Breast epithelium (tissue), 4 donors: ENCODE results near the gene MID1IP1. TPM values are rescaled to one million over a fixed set of nuclear protein-coding genes. Genes with fewer than 3 reads are reported as not detected.

Experiments used
- DNase-seq, 2 donors: peaks; one replicate each; pipeline ENCODE4 v3.0.0-alpha.2; 2019; ENCODE audit warnings: low spot score in 2 of 2
- H3K27ac ChIP-seq, 2 donors: fragments of 200-600 bp; sonication (generic) in 1 of 2; one replicate each; pipeline ENCODE4 v1.5.1; 2016 to 2019; ENCODE audit warnings: mild to moderate bottlenecking in 1 of 2
- H3K27me3 ChIP-seq, 2 donors: fragments of 200-600 bp; sonication (generic) in 1 of 2; one replicate each; pipeline versions ENCODE4 v1.5.1 to v1.6.0; 2017 to 2019; ENCODE audit warnings: control low read depth in 1 of 2, mild to moderate bottlenecking in 1 of 2
- H3K36me3 ChIP-seq: fragments of 200-600 bp; one replicate; pipeline ENCODE4 v1.5.1; 2019
- H3K4me1 ChIP-seq, 2 donors: fragments of 200-600 bp; sonication (generic); one replicate each; pipeline ENCODE4 v1.5.1; 2016 to 2019; ENCODE audit warnings: control low read depth in 1 of 2
- H3K4me3 ChIP-seq, 3 donors: fragments of 200-600 bp; sonication (generic); 1 replicate in 2 of 3; 2 replicates in 1 of 3; pipeline ENCODE4 v1.5.1; 2016 to 2019; ENCODE audit warnings: mild to moderate bottlenecking in 3 of 3, moderate library complexity in 2 of 3
- H3K9me3 ChIP-seq, 2 donors: fragments of 200-600 bp; sonication (generic) in 1 of 2; one replicate each; pipeline ENCODE4 v1.5.1; 2016 to 2019; ENCODE audit warnings: control low read depth in 1 of 2
- POLR2A ChIP-seq: fragments of 450-650 bp; IDR thresholded peaks from one replicate; pipeline ENCODE4 v1.6.1; 2016; ENCODE audit warnings: antibody characterized with exemption, mild to moderate bottlenecking, moderate library complexity
- POLR2AphosphoS5 ChIP-seq, 3 donors: sonication (generic); formaldehyde crosslinking; IDR thresholded peaks; one replicate each; pipeline ENCODE4 v1.6.1; 2017; ENCODE audit warnings: antibody characterized with exemption in 3 of 3
- intact Hi-C: fragments of 100-400 bp; cut with DNase I; formaldehyde crosslinking; loops from one replicate; pipeline ENCODE4 v1.15.1; 2023; ENCODE audit warnings: low total_unique reads
- total RNA-seq, 3 donors: library from RNA; depleted of rRNA; stranded (reverse); fragments of >200 nt; gene quantifications; one replicate each; pipeline ENCODE4 v1.1.0, GENCODE V29; 2016
- TF ChIP-seq, protein P1 (sequence below), 3 donors: fragments of 450-650 bp; IDR thresholded peaks; one replicate each; pipeline ENCODE4 v1.5.1; 2016 to 2017; ENCODE audit warnings: antibody characterized with exemption in 3 of 3, mild to moderate bottlenecking in 3 of 3, moderate library complexity in 3 of 3

MID1IP1 gene
- total RNA-seq, 3 donors from 2014 or later: 21.7 to 103 (median 33.4) TPM

DNA sequence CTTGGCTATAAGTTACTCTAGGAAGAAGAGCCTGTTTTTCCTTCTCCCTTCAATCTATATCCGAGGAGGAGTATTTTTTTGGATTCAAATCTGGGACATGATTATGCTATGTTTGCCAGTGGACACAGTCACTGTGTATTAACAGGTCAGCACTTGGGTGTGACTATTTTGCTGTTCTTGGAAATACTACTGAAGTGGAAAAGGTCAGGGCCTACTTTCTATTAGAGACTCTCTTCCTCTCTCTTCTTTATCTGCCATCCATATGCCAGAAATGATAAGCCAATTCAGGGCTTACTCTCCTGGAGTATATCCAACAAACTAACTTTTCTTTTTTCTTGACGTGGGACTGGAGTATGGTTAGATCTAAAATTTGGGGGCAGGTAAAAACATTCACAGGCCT is 40.5 kb downstream of the MID1IP1 start:
- Histone ChIP-seq H3K27ac (no peak overlapping the region), H3K27me3 (peaks cover 0 to 25% of the 10 kb centered on the region in 2 donors), H3K4me1 (no peaks in the 10 kb centered on the region), H3K36me3 (no peaks in the 10 kb centered on the region), H3K4me3 (no peak overlapping the region), H3K9me3 (no peaks in the 10 kb centered on the region)
- intact Hi-C loops: no loop called here
- no peak for DNase-seq
- TF ChIP-seq, protein P1, sequence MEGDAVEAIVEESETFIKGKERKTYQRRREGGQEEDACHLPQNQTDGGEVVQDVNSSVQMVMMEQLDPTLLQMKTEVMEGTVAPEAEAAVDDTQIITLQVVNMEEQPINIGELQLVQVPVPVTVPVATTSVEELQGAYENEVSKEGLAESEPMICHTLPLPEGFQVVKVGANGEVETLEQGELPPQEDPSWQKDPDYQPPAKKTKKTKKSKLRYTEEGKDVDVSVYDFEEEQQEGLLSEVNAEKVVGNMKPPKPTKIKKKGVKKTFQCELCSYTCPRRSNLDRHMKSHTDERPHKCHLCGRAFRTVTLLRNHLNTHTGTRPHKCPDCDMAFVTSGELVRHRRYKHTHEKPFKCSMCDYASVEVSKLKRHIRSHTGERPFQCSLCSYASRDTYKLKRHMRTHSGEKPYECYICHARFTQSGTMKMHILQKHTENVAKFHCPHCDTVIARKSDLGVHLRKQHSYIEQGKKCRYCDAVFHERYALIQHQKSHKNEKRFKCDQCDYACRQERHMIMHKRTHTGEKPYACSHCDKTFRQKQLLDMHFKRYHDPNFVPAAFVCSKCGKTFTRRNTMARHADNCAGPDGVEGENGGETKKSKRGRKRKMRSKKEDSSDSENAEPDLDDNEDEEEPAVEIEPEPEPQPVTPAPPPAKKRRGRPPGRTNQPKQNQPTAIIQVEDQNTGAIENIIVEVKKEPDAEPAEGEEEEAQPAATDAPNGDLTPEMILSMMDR (IDR thresholded peaks at IDR 0.05): no peak
- TF ChIP-seq POLR2AphosphoS5 (IDR thresholded peaks at IDR 0.05) (no peak), POLR2A (no peak)

DNA sequence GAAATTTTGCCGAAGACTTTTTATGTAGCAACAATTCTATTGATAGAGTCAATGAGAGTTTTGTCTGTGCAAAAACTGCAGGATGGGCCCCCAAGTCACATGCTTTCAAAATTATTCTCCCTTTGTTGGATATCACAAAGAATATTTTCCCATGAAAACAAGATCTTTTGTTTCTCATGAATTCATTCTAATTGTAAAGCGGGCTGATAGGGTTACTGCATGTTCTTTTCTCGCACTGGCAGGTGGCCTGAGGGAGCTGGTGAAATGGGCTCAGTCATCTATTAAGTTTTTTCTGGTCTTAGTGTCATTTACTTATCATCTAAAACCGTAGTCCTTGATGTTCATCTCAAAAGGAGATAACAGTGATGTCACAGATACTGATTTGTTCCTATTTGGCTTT is 44.2 kb downstream of the MID1IP1 start:
- Histone ChIP-seq H3K27ac (no peak overlapping the region), H3K9me3 (no peaks in the 10 kb centered on the region), H3K27me3 (peaks cover 0 to 36% of the 10 kb centered on the region in 2 donors), H3K4me1 (no peaks in the 10 kb centered on the region), H3K4me3 (no peak overlapping the region), H3K36me3 (no peaks in the 10 kb centered on the region)
- intact Hi-C loops: no loop called here
- TF ChIP-seq POLR2A: no peak
- TF ChIP-seq, protein P1 (IDR thresholded peaks at IDR 0.05): no peak
- TF ChIP-seq POLR2AphosphoS5 (IDR thresholded peaks at IDR 0.05): no peak
- DNase-seq: no peak

DNA sequence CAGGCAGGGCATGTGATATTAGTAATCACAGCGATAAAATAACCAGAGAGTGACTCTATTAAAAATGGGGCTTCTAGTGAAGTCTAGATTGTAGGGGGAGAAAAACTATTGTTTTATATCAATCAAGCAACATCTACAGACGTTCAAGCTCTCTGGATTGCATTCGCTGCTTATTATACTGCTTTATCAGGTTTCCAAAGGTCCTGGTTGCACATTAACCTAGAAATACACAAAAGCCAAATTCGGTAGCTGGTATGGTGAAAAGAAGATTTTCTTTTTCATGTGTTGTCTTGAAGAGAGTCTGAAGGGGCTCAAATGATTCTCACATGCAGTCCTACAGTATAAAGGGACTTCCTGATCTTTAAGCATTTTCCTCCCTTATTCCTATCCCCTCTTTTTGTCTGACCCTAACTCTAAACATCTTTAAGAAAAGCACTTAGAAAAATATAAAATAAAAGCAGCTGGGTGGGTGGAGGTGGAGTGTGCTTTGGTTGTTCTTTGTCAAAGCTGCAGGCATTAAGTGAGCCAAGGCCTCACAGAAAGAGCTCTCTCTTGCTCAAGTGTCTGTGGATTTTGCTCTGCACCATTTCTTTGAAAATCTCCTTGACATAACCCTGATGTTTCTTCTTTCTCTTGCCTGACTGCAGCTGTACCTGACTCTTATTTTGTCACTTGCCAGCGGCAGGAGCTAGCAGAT is 46.1 kb downstream of the MID1IP1 start:
- H3K36me3 ChIP-seq: no peaks in the 10 kb centered on the region
- no peaks in the 10 kb centered on the region for H3K9me3 ChIP-seq
- H3K27me3 ChIP-seq: peaks cover 0 to 51% of the 10 kb centered on the region in 2 donors
- H3K4me1 ChIP-seq: no peaks in the 10 kb centered on the region
- TF ChIP-seq POLR2AphosphoS5 (IDR thresholded peaks at IDR 0.05) (no peak), POLR2A (no peak)
- TF ChIP-seq, protein P1 (IDR thresholded peaks at IDR 0.05): no peak
- intact Hi-C loops: no loop called here
- H3K4me3 ChIP-seq: no peak overlapping the region
- DNase-seq: no peak
- H3K27ac ChIP-seq: no peak overlapping the region

DNA sequence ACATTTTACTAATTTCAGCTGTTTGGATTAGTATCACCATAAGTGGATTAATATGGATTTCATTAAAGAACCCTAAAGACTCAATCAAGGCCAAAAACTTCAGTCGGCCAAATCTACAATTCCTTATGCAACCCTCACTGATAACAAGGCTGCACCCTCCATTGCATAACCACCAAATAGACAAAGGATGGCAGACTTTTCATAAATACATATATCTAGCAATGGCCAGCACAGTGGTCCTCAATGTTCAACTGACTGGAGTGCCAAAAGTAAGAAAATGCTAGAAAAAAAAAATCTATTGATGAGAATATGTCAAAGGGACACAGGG is 46.6 kb downstream of the MID1IP1 start:
- H3K27me3 ChIP-seq: peaks cover 0 to 51% of the 10 kb centered on the region in 2 donors
- no peaks in the 10 kb centered on the region for H3K9me3 ChIP-seq
- H3K36me3 ChIP-seq: no peaks in the 10 kb centered on the region
- intact Hi-C loops: no loop called here
- TF ChIP-seq POLR2A (no peak), POLR2AphosphoS5 (IDR thresholded peaks at IDR 0.05) (no peak)
- TF ChIP-seq, protein P1 (IDR thresholded peaks at IDR 0.05): no peak
- H3K4me3 ChIP-seq: no peak overlapping the region
- no peak overlapping the region for H3K27ac ChIP-seq
- no peaks in the 10 kb centered on the region for H3K4me1 ChIP-seq
- DNase-seq: no peak

DNA sequence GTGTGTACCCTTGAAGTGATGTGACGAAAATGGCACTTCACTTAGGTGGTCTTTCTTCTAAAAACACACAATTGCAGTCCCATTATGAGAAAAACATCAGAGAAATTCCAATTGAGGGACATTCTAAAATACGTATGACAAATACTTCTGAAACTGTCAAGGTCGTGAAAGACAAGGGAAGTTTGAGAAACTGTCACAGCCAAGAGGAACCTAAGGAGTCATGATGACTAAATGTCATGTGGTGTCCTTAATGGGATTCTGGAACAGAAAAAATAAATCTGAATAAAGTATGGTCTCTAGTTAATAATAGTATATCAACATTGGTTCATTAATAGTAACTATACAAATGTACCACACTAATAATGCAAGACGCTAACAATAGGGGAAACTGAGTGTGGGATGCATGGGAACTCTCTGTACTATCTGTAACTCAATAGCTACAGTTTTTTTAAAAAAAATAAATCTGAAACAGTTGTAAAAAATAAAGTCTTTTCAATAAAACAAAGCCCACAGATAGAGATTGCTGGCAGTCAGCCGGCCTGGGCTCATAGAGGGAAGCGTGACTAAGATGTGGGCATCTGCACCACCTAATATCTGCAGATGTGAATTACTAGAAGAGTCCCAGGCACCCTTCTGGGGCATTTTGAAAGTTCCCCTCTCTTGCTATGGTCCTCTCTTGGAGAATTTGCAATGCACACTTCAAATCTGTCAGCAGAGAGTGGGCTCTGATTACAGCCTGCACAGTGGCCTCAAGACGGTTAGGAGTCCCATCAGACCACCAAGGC is 47.6 kb downstream of the MID1IP1 start:
- H3K36me3 ChIP-seq: no peaks in the 10 kb centered on the region

More for the DNA sequence above, 47.6 kb downstream of the MID1IP1 start:
- DNase-seq: no peak
- no peak overlapping the region for H3K27ac ChIP-seq
- peaks cover 0 to 48% of the 10 kb centered on the region in 2 donors for H3K27me3 ChIP-seq
- intact Hi-C loops: no loop called here
- no peaks in the 10 kb centered on the region for H3K9me3 ChIP-seq
- no peaks in the 10 kb centered on the region for H3K4me1 ChIP-seq
- no peak for TF ChIP-seq POLR2A
- TF ChIP-seq POLR2AphosphoS5 (IDR thresholded peaks at IDR 0.05): no peak
- TF ChIP-seq, protein P1 (IDR thresholded peaks at IDR 0.05): no peak
- H3K4me3 ChIP-seq: no peak overlapping the region
